Measurements from ENCODE around the gene APAF1. TPM values are rescaled to one million over a fixed set of nuclear protein-coding genes. Genes with fewer than 3 reads are reported as not detected.
A peak's percentile ranks its signal among the peaks of the same experiment; 100 is the strongest.

Gene APAF1
- total RNA-seq, 3 donors from 2014 or later, result 22.5 to 44.2 (median 41.9) TPM

GRCh38 chr12:98653866-98654493 lies 8.9 kb downstream of the APAF1 start:
- TF ChIP-seq CTCF (IDR thresholded peaks at IDR 0.05), result no peak
- no peak for ATAC-seq
- no peaks in the 10 kb centered on the region for H3K9me3 ChIP-seq
- no peaks in the 10 kb centered on the region for H3K4me1 ChIP-seq (ENCODE audit: low read depth)
- no peak overlapping the region for H3K4me3 ChIP-seq
- intact Hi-C loops (cut with DNase I, micrococcal nuclease), result no loop called here
- no peaks in the 10 kb centered on the region for H3K36me3 ChIP-seq (ENCODE audit: low read depth)
- peak in 1 of 3 donors; percentile 17 for DNase-seq

- intact Hi-C loops (cut with DNase I, micrococcal nuclease), result no loop called here
- DNase-seq (no peak), ATAC-seq (peak; percentile 38)
- no peak for TF ChIP-seq CTCF (IDR thresholded peaks at IDR 0.05)
- Histone ChIP-seq H3K4me1 (ENCODE audit: low read depth) (no peaks in the 10 kb centered on the region), H3K36me3 (ENCODE audit: low read depth) (no peaks in the 10 kb centered on the region), H3K4me3 (no peak overlapping the region), H3K9me3 (no peaks in the 10 kb centered on the region)
These were observed 11.4 kb downstream of the APAF1 start for GRCh38 chr12:98656289-98657101.

- H3K36me3 ChIP-seq (ENCODE audit: low read depth), result peaks cover 6% of the 10 kb centered on the region
- TF ChIP-seq CTCF (IDR thresholded peaks at IDR 0.05), result no peak
- no peaks in the 10 kb centered on the region for H3K9me3 ChIP-seq
- intact Hi-C loops (cut with DNase I, micrococcal nuclease), result no loop called here
- H3K4me1 ChIP-seq (ENCODE audit: low read depth), result no peaks in the 10 kb centered on the region
- H3K4me3 ChIP-seq, result no peak overlapping the region
- DNase-seq, result no peak
- ATAC-seq, result no peak
These were observed 15.4 kb downstream of the APAF1 start for GRCh38 chr12:98660521-98660920.

GRCh38 chr12:98669751-98670150 lies 24.7 kb downstream of the APAF1 start:
- ATAC-seq, result no peak
- no peaks in the 10 kb centered on the region for H3K9me3 ChIP-seq
- no peaks in the 10 kb centered on the region for H3K36me3 ChIP-seq (ENCODE audit: low read depth)
- H3K4me1 ChIP-seq (ENCODE audit: low read depth), result no peaks in the 10 kb centered on the region
- intact Hi-C loops (cut with DNase I, micrococcal nuclease), result no loop called here
- no peak for TF ChIP-seq CTCF (IDR thresholded peaks at IDR 0.05)
- no peak overlapping the region for H3K4me3 ChIP-seq
- no peak for DNase-seq

GRCh38 chr12:98671459-98671858 lies 26.4 kb downstream of the APAF1 start:
- Histone ChIP-seq H3K4me3 (no peak overlapping the region), H3K4me1 (ENCODE audit: low read depth) (no peaks in the 10 kb centered on the region), H3K9me3 (no peaks in the 10 kb centered on the region), H3K36me3 (ENCODE audit: low read depth) (no peaks in the 10 kb centered on the region)
- intact Hi-C loops (cut with DNase I, micrococcal nuclease), result no loop called here
- no peak for ATAC-seq
- TF ChIP-seq CTCF (IDR thresholded peaks at IDR 0.05), result no peak
- no peak for DNase-seq
